Peyer's patch (tissue), 4 donors: Measurements from ENCODE around the gene AADAT. TPM values are rescaled to one million over a fixed set of nuclear protein-coding genes. Genes with fewer than 3 reads are reported as not detected.

ENCODE experiments used
- DNase-seq, 3 donors: peaks; one replicate each; pipeline ENCODE4 v3.0.0-alpha.2; 2017 to 2019
- H3K27ac ChIP-seq, 4 donors: fragments of 200-600 bp; sonication (generic); one replicate each; pipeline ENCODE4 v1.5.1; 2016 to 2019
- H3K27me3 ChIP-seq, 2 donors: fragments of 200-600 bp; sonication (generic); one replicate each; pipeline ENCODE4 v1.5.1; 2019
- H3K36me3 ChIP-seq, 3 donors: fragments of 200-600 bp; sonication (generic); one replicate each; pipeline ENCODE4 v1.5.1; 2016 to 2019
- H3K4me1 ChIP-seq, 4 donors: fragments of 200-600 bp; sonication (generic); one replicate each; pipeline ENCODE4 v1.5.1; 2016 to 2019
- H3K4me3 ChIP-seq, 4 donors: fragments of 200-600 bp; sonication (generic); 1 replicate in 3 of 4; 2 replicates in 1 of 4; pipeline ENCODE4 v1.5.1; 2016 to 2019; ENCODE audit warnings: mild to moderate bottlenecking in 1 of 4
- H3K9me3 ChIP-seq, 4 donors: fragments of 200-600 bp; sonication (generic); one replicate each; pipeline ENCODE4 v1.5.1; 2016 to 2019; ENCODE audit warnings: mild to moderate bottlenecking in 1 of 4
- POLR2A ChIP-seq, 2 donors: fragments of 450-650 bp; IDR thresholded peaks; one replicate each; pipeline ENCODE4 v1.5.1; 2017; ENCODE audit warnings: antibody characterized with exemption in 2 of 2, mild to moderate bottlenecking in 2 of 2, moderate library complexity in 2 of 2
- total RNA-seq, 4 donors: library from RNA; depleted of rRNA; stranded (reverse); fragments of >200 nt; gene quantifications; one replicate each; pipeline ENCODE4 v1.1.0, GENCODE V29; 2016
- TF ChIP-seq, protein P1 (sequence below), 6 experiments: fragments of 450-650 bp in 4 of 6; fragments of 200-600 bp in 2 of 6; sonication (generic) in 1 of 6; IDR thresholded peaks; one replicate each; pipeline ENCODE4 v1.5.1; 2017 to 2019; ENCODE audit warnings: antibody characterized with exemption in 6 of 6, mild to moderate bottlenecking in 3 of 6, moderate library complexity in 1 of 6

Gene AADAT
- total RNA-seq, 4 donors from 2014 or later = 4.6 to 10.7 (median 5.1) TPM

DNA sequence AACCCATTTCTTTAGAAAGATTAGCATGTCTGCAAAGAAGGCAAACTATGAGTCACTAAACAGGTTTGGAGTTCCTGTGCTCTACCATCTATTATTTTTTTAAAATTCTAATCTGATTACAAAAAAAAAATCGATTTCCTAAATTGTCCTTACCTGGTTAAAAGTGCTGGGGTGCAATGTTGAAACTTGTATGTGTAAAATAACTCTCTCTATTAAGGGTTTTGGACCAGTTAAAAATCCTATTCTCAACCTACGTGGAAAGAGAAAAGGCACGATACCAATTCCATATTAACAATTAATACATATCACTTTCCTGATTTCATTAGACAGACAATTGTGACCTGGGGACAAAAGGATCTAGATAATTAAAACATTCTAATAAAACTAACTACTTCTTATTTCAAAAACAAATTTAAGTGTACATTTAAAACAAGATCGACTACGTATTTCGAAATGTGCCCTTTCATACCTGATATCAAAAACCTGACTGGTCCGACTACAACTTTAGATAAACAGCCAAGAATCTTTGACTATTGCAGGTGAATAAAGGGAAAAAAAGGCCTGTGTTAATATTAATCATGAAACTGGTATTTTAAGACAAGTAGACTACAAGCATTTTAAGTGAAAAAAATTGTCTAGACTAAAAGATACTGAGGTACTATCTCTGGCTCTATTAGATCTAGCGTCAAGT is 21.2 kb downstream of the AADAT start:
- Histone ChIP-seq H3K36me3 (no peaks in the 10 kb centered on the region), H3K4me3 (no peak overlapping the region), H3K9me3 (no peaks in the 10 kb centered on the region)

DNA sequence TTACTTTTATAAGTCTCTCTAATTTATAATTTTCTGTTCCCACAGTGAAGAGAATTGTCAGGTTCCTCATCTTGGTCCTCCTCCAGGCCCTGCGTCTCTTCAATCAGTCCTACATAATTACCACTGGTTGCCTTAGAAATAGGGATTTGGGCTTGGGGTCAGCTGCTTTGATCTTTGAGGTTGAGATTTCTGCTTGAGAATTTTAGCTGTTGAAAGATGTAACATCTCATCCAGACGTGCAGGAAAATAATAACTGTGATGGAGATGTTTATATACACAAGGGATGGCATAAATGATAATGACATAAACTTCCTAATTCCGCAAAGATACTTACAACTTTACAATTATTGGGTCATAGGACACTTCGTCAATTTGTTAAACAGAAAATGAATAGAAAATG is 30.3 kb downstream of the AADAT start:
- no peaks in the 10 kb centered on the region for H3K36me3 ChIP-seq
- H3K9me3 ChIP-seq = no peaks in the 10 kb centered on the region
- TF ChIP-seq POLR2A (IDR thresholded peaks at IDR 0.05) = no peak
- TF ChIP-seq, protein P1, sequence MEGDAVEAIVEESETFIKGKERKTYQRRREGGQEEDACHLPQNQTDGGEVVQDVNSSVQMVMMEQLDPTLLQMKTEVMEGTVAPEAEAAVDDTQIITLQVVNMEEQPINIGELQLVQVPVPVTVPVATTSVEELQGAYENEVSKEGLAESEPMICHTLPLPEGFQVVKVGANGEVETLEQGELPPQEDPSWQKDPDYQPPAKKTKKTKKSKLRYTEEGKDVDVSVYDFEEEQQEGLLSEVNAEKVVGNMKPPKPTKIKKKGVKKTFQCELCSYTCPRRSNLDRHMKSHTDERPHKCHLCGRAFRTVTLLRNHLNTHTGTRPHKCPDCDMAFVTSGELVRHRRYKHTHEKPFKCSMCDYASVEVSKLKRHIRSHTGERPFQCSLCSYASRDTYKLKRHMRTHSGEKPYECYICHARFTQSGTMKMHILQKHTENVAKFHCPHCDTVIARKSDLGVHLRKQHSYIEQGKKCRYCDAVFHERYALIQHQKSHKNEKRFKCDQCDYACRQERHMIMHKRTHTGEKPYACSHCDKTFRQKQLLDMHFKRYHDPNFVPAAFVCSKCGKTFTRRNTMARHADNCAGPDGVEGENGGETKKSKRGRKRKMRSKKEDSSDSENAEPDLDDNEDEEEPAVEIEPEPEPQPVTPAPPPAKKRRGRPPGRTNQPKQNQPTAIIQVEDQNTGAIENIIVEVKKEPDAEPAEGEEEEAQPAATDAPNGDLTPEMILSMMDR (IDR thresholded peaks at IDR 0.05) = no peak
- no peaks in the 10 kb centered on the region for H3K27me3 ChIP-seq
- no peak overlapping the region for H3K4me3 ChIP-seq
- H3K27ac ChIP-seq = no peak overlapping the region
- no peaks in the 10 kb centered on the region for H3K4me1 ChIP-seq
- DNase-seq = no peak

More for the DNA sequence above, 21.2 kb downstream of the AADAT start:
- DNase-seq = no peak
- TF ChIP-seq, protein P1 (IDR thresholded peaks at IDR 0.05) = no peak
- TF ChIP-seq POLR2A (IDR thresholded peaks at IDR 0.05) = no peak
- no peak overlapping the region for H3K27ac ChIP-seq
- H3K4me1 ChIP-seq = no peaks in the 10 kb centered on the region
- H3K27me3 ChIP-seq = no peaks in the 10 kb centered on the region

DNA sequence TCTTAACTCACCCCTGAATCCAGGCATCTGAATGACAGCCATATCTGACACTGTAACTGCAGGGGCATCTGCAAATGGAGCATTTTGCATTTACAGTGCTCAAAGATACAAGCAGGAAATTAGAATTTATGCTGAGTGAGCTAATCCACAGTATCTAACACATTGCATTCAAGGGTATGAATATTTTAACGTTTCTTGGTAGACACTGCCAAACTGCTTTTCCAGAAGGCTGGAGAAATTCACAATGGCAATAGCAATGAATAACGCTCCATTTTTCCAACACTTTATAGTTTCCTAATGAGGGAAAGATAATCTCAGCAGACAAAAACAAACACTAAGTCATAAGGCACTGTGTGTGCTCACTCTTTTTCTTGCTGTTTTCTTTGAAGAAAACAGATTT is 30.9 kb downstream of the AADAT start:
- Histone ChIP-seq H3K27me3 (no peaks in the 10 kb centered on the region), H3K4me1 (no peaks in the 10 kb centered on the region), H3K27ac (no peak overlapping the region), H3K36me3 (no peaks in the 10 kb centered on the region), H3K4me3 (no peak overlapping the region), H3K9me3 (no peaks in the 10 kb centered on the region)
- DNase-seq = no peak
- TF ChIP-seq, protein P1 (IDR thresholded peaks at IDR 0.05) = no peak
- TF ChIP-seq POLR2A (IDR thresholded peaks at IDR 0.05) = no peak

DNA sequence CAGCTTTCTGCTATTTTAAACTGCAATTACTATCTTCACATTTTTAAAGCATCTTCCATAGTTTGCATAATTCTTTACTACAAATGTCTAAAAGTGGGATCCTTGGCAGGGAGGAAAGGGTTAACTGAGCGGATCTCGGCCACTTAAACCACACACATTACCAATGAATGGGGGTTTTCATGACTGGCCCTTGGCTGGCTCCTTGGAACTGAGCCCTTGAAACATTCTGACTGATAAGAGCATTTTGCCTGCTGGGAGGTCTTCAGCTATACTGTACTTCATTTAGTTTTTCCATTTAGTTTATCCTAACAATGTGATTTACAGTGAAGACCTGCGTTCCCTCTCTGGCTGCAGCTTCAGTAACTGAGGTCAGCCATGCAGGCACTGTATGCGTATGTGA is 31.9 kb downstream of the AADAT start:
- no peak overlapping the region for H3K4me3 ChIP-seq
- no peaks in the 10 kb centered on the region for H3K9me3 ChIP-seq
- no peaks in the 10 kb centered on the region for H3K4me1 ChIP-seq
- TF ChIP-seq, protein P1 (IDR thresholded peaks at IDR 0.05) = no peak
- TF ChIP-seq POLR2A (IDR thresholded peaks at IDR 0.05) = no peak
- no peaks in the 10 kb centered on the region for H3K36me3 ChIP-seq
- no peak overlapping the region for H3K27ac ChIP-seq
- DNase-seq = no peak
- H3K27me3 ChIP-seq = no peaks in the 10 kb centered on the region

DNA sequence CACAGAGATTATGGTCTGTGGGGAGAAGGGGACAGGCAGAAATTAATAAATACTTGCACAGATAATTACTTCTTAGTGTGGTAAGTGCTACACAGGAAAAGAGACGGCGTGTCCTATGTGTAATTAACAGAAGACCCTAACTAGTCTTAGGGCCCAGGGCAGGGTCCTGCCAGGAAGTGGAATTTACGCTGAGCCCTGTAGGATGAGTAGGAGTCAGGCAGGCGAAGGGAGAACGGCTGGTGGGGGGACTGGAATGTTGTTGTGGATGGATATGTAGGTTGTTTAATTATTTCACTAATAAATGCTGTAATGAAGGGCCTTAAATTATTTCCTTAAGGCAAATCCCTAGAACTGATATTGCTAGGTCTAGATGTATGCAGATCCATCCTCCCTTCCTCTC is 36.8 kb downstream of the AADAT start:
- H3K27me3 ChIP-seq = no peaks in the 10 kb centered on the region
- H3K9me3 ChIP-seq = no peaks in the 10 kb centered on the region
- no peak for DNase-seq
- no peak overlapping the region for H3K4me3 ChIP-seq
- no peak overlapping the region for H3K27ac ChIP-seq
- TF ChIP-seq, protein P1 (IDR thresholded peaks at IDR 0.05) = no peak
- no peaks in the 10 kb centered on the region for H3K36me3 ChIP-seq
- H3K4me1 ChIP-seq = no peaks in the 10 kb centered on the region

DNA sequence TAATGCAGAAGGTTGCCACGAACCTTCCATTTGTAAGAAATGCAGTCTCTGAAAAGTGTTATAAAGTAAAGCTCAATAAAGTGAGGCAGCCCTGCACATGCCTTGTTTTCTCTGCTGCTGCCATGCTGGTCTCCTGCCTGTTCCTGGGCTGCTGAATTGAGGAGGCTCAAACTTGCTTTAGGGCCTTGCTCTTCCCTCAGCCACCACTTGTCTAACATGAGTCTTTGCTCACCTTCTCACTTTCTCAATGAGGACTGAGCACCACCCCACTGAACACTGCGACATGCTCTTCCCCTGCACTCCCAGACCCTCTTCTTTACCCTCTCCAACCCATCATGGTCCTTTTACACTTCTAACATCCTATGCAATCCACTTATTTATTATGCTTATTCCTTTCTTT is 38.4 kb downstream of the AADAT start:
- TF ChIP-seq, protein P1 (IDR thresholded peaks at IDR 0.05) = no peak
- no peak for TF ChIP-seq POLR2A (IDR thresholded peaks at IDR 0.05)
- Histone ChIP-seq H3K4me3 (no peak overlapping the region), H3K4me1 (no peaks in the 10 kb centered on the region), H3K9me3 (no peaks in the 10 kb centered on the region), H3K27ac (no peak overlapping the region), H3K36me3 (no peaks in the 10 kb centered on the region), H3K27me3 (no peaks in the 10 kb centered on the region)
- DNase-seq = no peak
